ENCODE measurements around the gene NMT2.
"Not testable (repeated sequence)": the region's sequence is repeated elsewhere in the genome, so short reads cannot be mapped to it uniquely, and the experiment has no call there.

The NMT2 gene

GRCh38 chr10:15209827-15210509 lies 41.5 kb upstream of the NMT2 start:
- no peak overlapping the region for H3K27ac ChIP-seq (ENCODE audit: low read depth, low read length)
- H3K4me1 ChIP-seq (ENCODE audit: control insufficient read depth, low read depth, low read length) = no peaks in the 10 kb centered on the region
- no peak overlapping the region for H3K18ac ChIP-seq (ENCODE audit: low read length)
- no peak overlapping the region for H3K4me3 ChIP-seq (ENCODE audit: low read length)
- H3K4ac ChIP-seq (ENCODE audit: low read depth, low read length) = no peak overlapping the region
- H3K27me3 ChIP-seq (ENCODE audit: insufficient read depth, low read length, poor library complexity) = no peaks in the 10 kb centered on the region
- H3K56ac ChIP-seq (ENCODE audit: low read length) = no peak overlapping the region
- H2BK120ac ChIP-seq (ENCODE audit: low read depth, low read length) = no peak overlapping the region
- H3K36me3 ChIP-seq (ENCODE audit: control insufficient read depth, insufficient read depth, low read length) = peaks cover 4% of the 10 kb centered on the region
- no peak overlapping the region for H3K9ac ChIP-seq (ENCODE audit: low read length)
- no peak overlapping the region for H2BK15ac ChIP-seq (replicated peaks; ENCODE audit: low read depth)
- H2AK5ac ChIP-seq (ENCODE audit: low read length) = no peak overlapping the region
- no peak overlapping the region for H3K4me2 ChIP-seq (ENCODE audit: low read length)
- H3K23ac ChIP-seq (ENCODE audit: low read length) = no peak overlapping the region
- H4K5ac ChIP-seq (ENCODE audit: low read length) = no peak overlapping the region
- no peak overlapping the region for H4K8ac ChIP-seq (ENCODE audit: low read depth, low read length)
- peak; percentile 82 for DNase-seq
- peaks cover 5% of the 10 kb centered on the region for H3K79me1 ChIP-seq (ENCODE audit: low read length)
- no peaks in the 10 kb centered on the region for H3K79me2 ChIP-seq (ENCODE audit: control insufficient read depth, insufficient read depth, low read length)
- no peak overlapping the region for H2BK5ac ChIP-seq (ENCODE audit: low read length)
- WGBS (ENCODE audit: extremely low coverage, insufficient coverage, low lambda C conversion rate) = no CpG with 5 or more reads among the region's 14 CpGs

GRCh38 chr10:15208221-15208620 lies 39.7 kb upstream of the NMT2 start:
- Histone ChIP-seq H3K56ac (ENCODE audit: low read length) (no peak overlapping the region), H3K79me2 (ENCODE audit: control insufficient read depth, insufficient read depth, low read length) (no peaks in the 10 kb centered on the region), H4K8ac (ENCODE audit: low read depth, low read length) (no peak overlapping the region), H3K4me1 (ENCODE audit: control insufficient read depth, low read depth, low read length) (no peaks in the 10 kb centered on the region), H2BK120ac (ENCODE audit: low read depth, low read length) (no peak overlapping the region), H3K4me3 (ENCODE audit: low read length) (no peak overlapping the region), H3K27me3 (ENCODE audit: insufficient read depth, low read length, poor library complexity) (no peaks in the 10 kb centered on the region), H3K9ac (ENCODE audit: low read length) (no peak overlapping the region), H4K5ac (ENCODE audit: low read length) (no peak overlapping the region), H3K4ac (ENCODE audit: low read depth, low read length) (no peak overlapping the region), H2BK5ac (ENCODE audit: low read length) (no peak overlapping the region), H3K27ac (ENCODE audit: low read depth, low read length) (no peak overlapping the region), H2AK5ac (ENCODE audit: low read length) (no peak overlapping the region), H3K18ac (ENCODE audit: low read length) (no peak overlapping the region), H3K36me3 (ENCODE audit: control insufficient read depth, insufficient read depth, low read length) (no peaks in the 10 kb centered on the region), H3K23ac (ENCODE audit: low read length) (no peak overlapping the region), H2BK15ac (replicated peaks; ENCODE audit: low read depth) (no peak overlapping the region), H3K79me1 (ENCODE audit: low read length) (peaks cover 5% of the 10 kb centered on the region), H3K4me2 (ENCODE audit: low read length) (no peak overlapping the region)
- DNase-seq = no peak
- WGBS (ENCODE audit: extremely low coverage, insufficient coverage, low lambda C conversion rate) = no CpG with 5 or more reads among the region's 2 CpGs

- H3K4me1 ChIP-seq (ENCODE audit: control insufficient read depth, low read depth, low read length); H3K27me3 ChIP-seq (ENCODE audit: insufficient read depth, low read length, poor library complexity); H3K36me3 ChIP-seq (ENCODE audit: control insufficient read depth, insufficient read depth, low read length); DNase-seq; H3K79me2 ChIP-seq (ENCODE audit: control insufficient read depth, insufficient read depth, low read length); H4K8ac ChIP-seq (ENCODE audit: low read depth, low read length); H2BK5ac ChIP-seq (ENCODE audit: low read length); H4K5ac ChIP-seq (ENCODE audit: low read length); H2BK15ac ChIP-seq (replicated peaks; ENCODE audit: low read depth); H3K79me1 ChIP-seq (ENCODE audit: low read length); H2BK120ac ChIP-seq (ENCODE audit: low read depth, low read length); H3K4me3 ChIP-seq (ENCODE audit: low read length); H3K9ac ChIP-seq (ENCODE audit: low read length); H3K56ac ChIP-seq (ENCODE audit: low read length); H2AK5ac ChIP-seq (ENCODE audit: low read length); H3K27ac ChIP-seq (ENCODE audit: low read depth, low read length); H3K23ac ChIP-seq (ENCODE audit: low read length); H3K4ac ChIP-seq (ENCODE audit: low read depth, low read length); H3K4me2 ChIP-seq (ENCODE audit: low read length); H3K18ac ChIP-seq (ENCODE audit: low read length): not testable (repeated sequence)
- WGBS (ENCODE audit: extremely low coverage, insufficient coverage, low lambda C conversion rate) = no CpG with 5 or more reads among the region's 4 CpGs
Observed at GRCh38 chr10:15207410-15207809, 38.9 kb upstream of the NMT2 start.

GRCh38 chr10:15202639-15203038 lies 34.1 kb upstream of the NMT2 start:
- H3K4me1 ChIP-seq (ENCODE audit: control insufficient read depth, low read depth, low read length) = peaks cover 4% of the 10 kb centered on the region
- WGBS (ENCODE audit: extremely low coverage, insufficient coverage, low lambda C conversion rate) = no CpG with 5 or more reads among the region's 2 CpGs
- no peak overlapping the region for H4K5ac ChIP-seq (ENCODE audit: low read length)

GRCh38 chr10:15202301-15202621 lies 33.8 kb upstream of the NMT2 start:
- not testable (repeated sequence) for H3K27ac ChIP-seq (ENCODE audit: low read depth, low read length); H4K8ac ChIP-seq (ENCODE audit: low read depth, low read length); H2AK5ac ChIP-seq (ENCODE audit: low read length); H3K4me2 ChIP-seq (ENCODE audit: low read length); H3K4me1 ChIP-seq (ENCODE audit: control insufficient read depth, low read depth, low read length); H2BK120ac ChIP-seq (ENCODE audit: low read depth, low read length); H3K27me3 ChIP-seq (ENCODE audit: insufficient read depth, low read length, poor library complexity); H3K4me3 ChIP-seq (ENCODE audit: low read length); H3K4ac ChIP-seq (ENCODE audit: low read depth, low read length); H3K56ac ChIP-seq (ENCODE audit: low read length); H3K36me3 ChIP-seq (ENCODE audit: control insufficient read depth, insufficient read depth, low read length); H2BK15ac ChIP-seq (replicated peaks; ENCODE audit: low read depth); DNase-seq; H3K79me2 ChIP-seq (ENCODE audit: control insufficient read depth, insufficient read depth, low read length); H4K5ac ChIP-seq (ENCODE audit: low read length); H2BK5ac ChIP-seq (ENCODE audit: low read length); H3K9ac ChIP-seq (ENCODE audit: low read length); H3K23ac ChIP-seq (ENCODE audit: low read length); H3K79me1 ChIP-seq (ENCODE audit: low read length)
- WGBS (ENCODE audit: extremely low coverage, insufficient coverage, low lambda C conversion rate) = no CpG with 5 or more reads among the region's 8 CpGs
- peak overlapping the region; percentile 88 for H3K18ac ChIP-seq (ENCODE audit: low read length)

More at GRCh38 chr10:15202639-15203038, 34.1 kb upstream of the NMT2 start:
- Histone ChIP-seq H3K9ac (ENCODE audit: low read length) (no peak overlapping the region), H3K27ac (ENCODE audit: low read depth, low read length) (no peak overlapping the region), H3K56ac (ENCODE audit: low read length) (no peak overlapping the region), H2BK5ac (ENCODE audit: low read length) (no peak overlapping the region), H3K79me2 (ENCODE audit: control insufficient read depth, insufficient read depth, low read length) (no peaks in the 10 kb centered on the region), H3K18ac (ENCODE audit: low read length) (no peak overlapping the region), H4K8ac (ENCODE audit: low read depth, low read length) (no peak overlapping the region), H3K4ac (ENCODE audit: low read depth, low read length) (no peak overlapping the region), H2BK120ac (ENCODE audit: low read depth, low read length) (no peak overlapping the region), H3K4me2 (ENCODE audit: low read length) (no peak overlapping the region), H3K4me3 (ENCODE audit: low read length) (no peak overlapping the region), H2BK15ac (replicated peaks; ENCODE audit: low read depth) (no peak overlapping the region), H3K27me3 (ENCODE audit: insufficient read depth, low read length, poor library complexity) (no peaks in the 10 kb centered on the region), H2AK5ac (ENCODE audit: low read length) (no peak overlapping the region), H3K23ac (ENCODE audit: low read length) (no peak overlapping the region), H3K36me3 (ENCODE audit: control insufficient read depth, insufficient read depth, low read length) (no peaks in the 10 kb centered on the region), H3K79me1 (ENCODE audit: low read length) (no peaks in the 10 kb centered on the region)
- no peak for DNase-seq
